Stimulated activated CD4-positive, alpha-beta T cell treated with anti-CD3 and anti-CD28 coated beads, Interleukin-1b, Interleukin-23, amount 100 ng/mL, for 4 hours (primary cell): ENCODE data around the gene DNPH1.

Experiments used
- DNase-seq, 2 donors: peaks; one replicate each; pipeline ENCODE4 v3.0.0-alpha.2; 2020; ENCODE audit warnings: low read depth in 2 of 2

DNPH1 gene

DNA sequence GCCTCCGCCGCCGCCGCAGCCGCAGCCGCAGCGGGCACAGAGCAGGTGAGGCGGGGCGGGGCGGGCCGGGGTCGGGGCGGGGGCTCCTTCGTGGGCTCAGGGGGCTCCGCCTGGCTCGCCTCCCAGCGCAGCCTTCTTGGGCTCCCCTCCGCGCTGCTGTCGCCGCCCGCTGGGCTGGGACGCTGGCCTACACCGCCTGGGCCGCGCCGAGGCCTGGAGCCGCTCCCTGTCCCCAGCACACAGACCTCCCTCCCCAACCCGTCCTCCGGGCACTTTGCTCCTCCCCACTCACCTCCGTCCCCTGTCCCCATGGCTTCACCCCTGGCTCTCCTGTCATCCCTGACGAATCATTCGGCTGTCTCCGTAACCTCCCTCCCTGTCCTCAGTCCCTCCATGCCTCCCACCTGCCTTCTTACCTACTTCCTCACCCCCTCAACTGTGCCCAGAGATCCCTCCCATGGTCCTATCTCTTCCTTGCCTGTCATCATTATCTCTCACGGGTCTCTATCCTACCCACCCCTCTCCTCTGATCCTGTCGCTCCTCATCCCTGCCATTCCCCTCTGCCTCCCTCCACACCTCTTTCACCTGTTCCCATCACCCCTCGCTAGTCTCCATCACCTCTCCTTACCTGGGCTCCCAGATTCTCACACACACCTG, 14.5 kb upstream of the DNPH1 start:
- DNase-seq: no peak

DNA sequence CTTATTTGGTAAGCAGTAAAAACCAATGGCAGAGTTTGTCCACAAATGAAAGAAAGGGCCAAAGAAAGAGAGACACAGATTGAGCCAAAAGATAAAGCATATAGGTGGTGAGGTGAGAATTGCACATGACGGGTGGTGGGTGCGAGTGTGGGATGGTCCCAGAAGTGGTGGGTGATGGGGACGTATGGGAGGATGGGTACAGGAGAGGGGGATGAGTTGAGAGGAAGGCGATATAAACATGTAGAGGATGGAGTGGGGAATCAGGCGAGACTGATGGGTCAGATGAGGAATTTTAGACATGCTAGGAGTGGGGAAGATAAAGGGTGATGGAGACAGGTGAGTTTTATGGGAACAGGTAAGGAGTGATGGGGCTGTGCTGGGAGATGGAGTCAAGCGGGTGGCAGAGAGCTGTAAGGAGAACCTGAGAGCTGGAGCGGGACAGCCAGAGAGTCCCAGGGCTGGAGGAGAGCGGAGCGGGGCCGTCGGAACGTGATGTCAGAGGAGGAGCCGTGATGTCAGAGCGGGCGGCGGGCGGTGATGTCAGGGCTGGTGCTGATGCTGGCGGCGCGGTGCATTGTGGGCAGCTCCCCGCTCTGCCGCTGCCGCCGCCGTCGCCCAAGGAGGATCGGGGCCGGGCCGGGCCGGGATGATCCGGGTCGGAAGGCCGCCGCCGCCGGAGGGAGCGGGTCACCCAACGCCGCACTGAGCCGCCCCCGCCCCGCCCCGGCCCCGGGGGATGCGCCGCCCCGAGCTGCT, 13.8 kb upstream of the DNPH1 start, which contains the start of gene TTBK1:
Gene TTBK1 (plus strand): TSS at position 574 of the 756 bp plus-strand sequence. CDS start 3,180 bp downstream, outside the sequence.
- DNase-seq: peak in 1 of 2 donors; percentile 22

- DNase-seq: no peak
These were observed 12.2 kb upstream of the DNPH1 start for GRCh38 chr6:43241446-43241845.

- no peak for DNase-seq
These were observed 11.7 kb upstream of the DNPH1 start for GRCh38 chr6:43240950-43241349.

DNA sequence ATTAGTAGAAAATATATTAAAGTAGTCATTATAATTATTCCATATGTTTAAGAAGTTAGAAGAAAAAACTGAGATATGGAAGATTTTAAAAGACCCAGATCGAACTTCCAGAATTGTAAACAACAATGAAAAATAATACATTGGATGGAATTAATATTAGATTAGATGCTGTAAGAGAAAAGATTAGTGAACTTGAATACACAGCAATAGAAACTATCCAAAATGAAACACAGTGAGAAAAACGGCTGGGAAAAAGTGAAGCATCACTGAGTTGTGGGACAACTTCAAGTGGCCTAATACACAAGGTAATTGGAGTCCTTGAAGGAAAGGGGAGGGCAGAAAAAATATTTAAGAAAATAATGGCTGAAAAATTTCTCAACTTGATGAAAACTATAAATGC, 9.8 kb upstream of the DNPH1 start:
- DNase-seq: no peak

- DNase-seq: no peak
These were observed 6.6 kb upstream of the DNPH1 start for GRCh38 chr6:43235841-43236240.

GRCh38 chr6:43231735-43232450, 2.6 kb upstream of the DNPH1 start:
- no peak for DNase-seq

DNA sequence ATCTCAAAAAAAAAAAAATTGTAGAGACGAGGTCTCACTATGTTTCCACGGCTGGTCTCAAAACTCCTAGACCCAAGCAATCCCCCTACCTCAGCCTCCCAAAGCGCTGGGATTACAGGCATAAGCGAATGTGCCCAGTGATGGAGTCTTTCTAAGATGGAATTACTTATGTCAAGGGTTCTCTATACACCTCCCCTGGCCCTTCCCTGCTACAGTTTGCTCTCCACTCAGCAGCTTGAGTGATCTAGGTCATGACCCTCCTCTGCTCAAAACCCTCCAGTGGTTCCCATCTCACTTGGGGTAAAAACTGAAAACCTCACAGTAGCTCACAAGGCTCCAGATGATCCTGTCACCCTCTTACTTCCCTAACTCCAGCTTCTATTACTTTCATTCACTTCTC, 1.8 kb upstream of the DNPH1 start:
- no peak for DNase-seq

DNA sequence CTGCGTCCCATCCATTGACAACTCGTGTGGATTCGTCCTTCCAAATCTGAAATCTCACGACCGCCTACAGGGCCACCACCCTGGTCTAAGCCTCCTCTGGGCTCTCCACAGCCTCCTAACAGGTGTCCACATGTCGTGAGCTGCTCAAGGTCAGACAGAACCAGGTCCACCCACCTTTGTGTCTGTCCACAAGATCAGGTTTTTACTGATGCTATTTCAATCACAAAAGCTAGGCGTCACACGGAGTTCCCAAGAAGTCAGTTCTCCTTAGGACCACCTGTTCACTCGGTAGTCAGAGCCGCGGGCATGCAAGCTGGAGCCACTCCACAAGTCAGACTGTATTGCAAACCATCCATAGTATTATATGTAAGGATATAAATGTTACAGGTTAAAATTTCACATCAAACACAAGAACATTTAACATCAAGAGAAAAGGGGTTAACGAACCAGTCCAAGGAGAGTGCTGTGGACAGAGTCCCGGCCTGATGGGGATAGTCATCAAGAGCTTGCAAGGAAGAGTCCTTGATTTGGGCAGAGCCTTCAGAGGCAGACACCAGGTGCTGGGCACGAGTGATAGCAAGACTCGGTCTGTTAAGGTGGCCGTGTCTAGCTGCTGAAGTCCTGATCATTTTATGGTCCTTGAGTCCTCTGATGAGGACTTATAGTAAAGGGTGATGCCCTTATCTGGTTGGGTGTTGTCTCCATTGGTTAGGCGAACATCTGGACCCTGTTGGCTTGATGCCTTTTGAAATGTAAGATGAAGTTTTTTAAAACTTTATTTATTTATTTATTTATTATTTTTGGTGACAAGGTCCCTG, 731 bp upstream of the DNPH1 start:
- no peak for DNase-seq

- DNase-seq: no peak
These were observed 3.0 kb downstream of the DNPH1 start for GRCh38 chr6:43226192-43226851.

DNA sequence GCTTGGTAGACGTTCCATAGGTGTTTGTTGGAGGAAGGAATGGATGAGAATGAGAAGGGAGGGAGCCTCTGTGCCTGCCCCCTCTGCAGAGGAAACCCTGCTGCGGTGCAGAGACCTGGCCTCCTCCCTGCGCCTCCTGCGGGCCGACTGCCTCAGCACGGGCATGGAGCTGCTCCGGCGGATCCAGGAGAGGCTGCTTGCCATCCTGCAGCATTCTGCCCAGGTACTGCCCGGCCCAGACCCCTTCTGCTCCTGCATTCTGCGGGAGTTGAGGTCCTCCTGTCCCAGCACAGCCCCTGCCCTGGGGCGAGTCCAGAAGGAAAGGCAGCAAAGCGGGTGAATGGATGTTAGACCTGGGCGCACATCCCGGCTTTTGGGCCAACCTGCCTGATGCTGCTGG, 6.1 kb downstream of the DNPH1 start:
- DNase-seq: no peak

DNA sequence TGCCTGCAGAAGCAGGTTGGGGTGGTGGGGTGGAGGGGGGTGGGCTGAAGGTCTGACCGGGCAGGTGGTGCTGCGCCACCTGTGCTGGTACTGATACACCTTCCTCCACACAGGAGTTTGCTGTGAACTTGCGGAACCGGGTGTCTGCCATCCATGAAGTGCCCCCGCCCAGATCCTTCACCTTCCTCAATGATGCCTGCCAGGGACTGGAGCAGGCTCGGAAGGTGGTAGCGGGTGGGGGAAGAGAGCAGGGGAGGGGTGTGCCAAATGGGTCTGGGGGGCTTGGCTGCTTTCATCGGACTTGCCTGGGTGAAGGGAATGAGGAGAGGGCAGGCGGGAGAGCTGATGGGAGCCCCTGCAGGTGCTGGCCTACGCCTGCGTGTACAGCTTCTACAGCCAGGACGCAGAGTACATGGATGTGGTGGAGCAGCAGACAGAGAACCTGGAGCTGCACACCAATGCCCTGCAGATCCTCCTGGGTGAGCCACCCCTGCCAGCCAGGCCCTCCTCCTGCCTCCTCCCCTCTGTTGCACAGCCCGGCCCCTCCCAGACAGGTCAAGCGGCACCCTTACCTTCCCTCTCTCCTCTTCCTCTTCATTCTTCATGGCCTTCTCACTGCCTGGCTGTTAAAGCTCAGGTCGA, 6.7 kb downstream of the DNPH1 start:
- no peak for DNase-seq

DNA sequence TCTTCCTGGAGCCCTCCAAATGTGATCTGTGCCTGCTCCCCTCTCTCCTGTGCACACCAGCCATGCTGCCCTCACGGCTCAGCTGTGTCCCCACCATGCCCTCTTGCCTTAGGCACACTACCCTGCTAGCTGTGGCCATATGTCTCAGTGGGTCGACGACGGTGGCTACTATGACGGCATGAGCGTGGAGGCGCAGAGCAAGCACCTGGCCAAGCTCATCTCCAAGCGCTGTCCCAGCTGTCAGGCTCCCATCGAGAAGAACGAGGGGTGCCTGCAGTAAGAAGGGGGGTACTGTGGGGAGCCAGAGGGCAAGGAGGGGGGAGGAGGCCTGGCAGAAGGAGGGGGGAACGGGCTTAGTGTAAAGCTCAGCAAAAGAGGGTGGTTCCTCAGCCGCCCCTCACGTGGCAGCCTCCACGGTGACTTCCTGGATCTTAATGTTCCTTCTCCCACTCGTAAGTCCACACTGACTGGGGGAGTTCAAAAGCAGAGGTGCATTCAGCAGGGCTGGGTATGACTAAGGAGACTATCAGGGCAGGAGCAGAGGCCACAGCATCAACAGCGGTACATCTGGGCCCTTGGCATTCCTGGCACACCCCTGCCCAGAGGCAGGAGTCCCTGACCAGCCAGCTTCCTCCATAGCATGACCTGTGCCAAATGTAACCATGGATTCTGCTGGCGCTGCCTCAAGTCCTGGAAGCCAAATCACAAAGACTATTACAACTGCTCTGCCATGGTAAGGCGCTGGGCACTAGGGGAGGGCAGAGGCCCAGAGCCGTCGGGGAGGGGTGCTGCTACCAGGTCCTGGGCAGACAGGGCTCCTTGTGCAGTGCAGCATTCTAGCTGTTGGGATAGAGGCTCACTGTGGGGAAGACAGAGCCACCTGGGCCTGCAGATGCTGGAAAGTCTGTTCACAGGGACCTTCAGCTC, 8.0 kb downstream of the DNPH1 start:
- no peak for DNase-seq

DNA sequence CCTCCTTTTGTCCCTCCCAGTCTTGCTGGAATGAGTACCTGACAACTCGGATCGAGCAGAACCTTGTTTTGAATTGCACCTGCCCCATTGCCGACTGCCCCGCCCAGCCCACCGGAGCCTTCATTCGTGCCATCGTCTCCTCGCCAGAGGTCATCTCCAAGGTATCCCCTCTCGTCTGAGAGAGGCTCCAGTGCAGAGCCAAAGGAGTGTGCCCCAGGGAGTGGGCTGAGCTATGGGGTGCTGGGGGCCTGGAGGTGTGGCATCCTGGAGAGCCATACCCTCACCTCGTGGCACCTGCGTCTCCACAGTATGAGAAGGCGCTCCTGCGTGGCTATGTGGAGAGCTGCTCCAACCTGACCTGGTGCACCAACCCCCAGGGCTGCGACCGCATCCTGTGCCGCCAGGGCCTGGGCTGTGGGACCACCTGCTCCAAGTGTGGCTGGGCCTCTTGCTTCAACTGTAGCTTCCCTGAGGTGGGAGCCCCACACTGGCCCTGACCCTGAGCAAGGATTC, 8.8 kb downstream of the DNPH1 start:
- DNase-seq: no peak

DNA sequence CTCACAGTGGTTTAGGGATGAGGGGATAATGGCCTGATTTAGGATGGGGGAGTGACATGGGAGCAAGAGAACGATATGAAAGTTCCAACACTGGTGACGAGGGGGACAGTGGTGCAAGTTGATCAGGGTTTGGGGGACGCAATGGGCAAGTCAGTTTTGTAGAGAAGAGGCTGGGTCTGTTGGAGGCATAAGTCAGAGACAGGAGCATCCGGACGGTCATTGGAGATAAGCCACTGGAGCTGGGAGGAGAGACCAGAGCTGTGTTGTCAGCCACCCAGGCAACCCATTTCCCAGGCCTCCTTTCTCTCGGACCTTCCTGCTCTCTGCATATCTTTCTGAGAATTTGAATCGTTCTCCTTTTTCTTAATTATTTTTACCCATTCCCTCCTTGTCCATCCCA, 9.5 kb downstream of the DNPH1 start:
- no peak for DNase-seq

- no peak for DNase-seq
These were observed 10.2 kb downstream of the DNPH1 start for GRCh38 chr6:43219119-43219518.

- no peak for DNase-seq
These were observed 11.9 kb downstream of the DNPH1 start for GRCh38 chr6:43217351-43217750.

GRCh38 chr6:43216200-43216599, 13.1 kb downstream of the DNPH1 start:
- DNase-seq: no peak

DNA sequence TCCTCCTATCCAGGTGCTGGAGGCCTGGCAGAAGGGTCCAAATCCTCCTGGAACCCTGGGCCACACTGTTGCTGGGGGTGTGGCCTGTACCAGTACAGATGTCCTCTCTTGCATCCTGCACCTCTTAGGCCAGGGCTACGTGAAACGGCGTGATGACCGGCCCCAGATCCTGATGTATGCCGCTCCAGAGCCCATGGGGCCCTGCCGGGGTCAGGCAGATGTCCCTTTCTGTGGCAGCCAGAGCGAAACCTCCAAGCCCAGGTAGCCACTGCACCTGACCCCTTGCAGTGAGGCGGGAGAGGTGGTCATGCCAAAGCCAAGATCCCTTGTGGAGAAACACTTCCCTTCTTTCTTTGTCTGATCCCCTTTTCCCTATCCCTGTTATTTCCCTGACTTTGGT, 14.2 kb downstream of the DNPH1 start:
- DNase-seq: no peak

GRCh38 chr6:43213431-43213830, 15.8 kb downstream of the DNPH1 start:
- no peak for DNase-seq
